Measurements from ENCODE around the gene JAG2.
A peak's percentile ranks its signal among the peaks of the same experiment; 100 is the strongest.

Gene JAG2

DNA sequence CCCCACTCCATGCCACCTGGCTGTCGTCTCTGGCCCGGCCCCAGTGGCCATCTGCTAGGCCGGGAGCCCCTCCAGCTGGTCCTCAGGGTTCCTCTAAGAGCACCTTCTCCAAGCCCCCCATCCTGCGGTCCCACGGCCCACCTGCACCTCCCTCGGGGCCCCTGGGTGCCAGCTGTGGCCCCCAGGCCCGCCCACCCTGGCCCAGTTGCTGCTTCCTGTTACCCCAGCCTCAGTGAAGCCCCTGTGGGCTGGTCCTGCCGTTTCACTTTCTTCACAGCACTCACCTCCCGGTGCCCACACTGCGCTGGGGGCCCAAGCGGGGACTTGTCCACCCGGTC lies 40.1 kb upstream of the JAG2 start:
- DNase-seq, result no peak
- no peak overlapping the region for H2BK120ac ChIP-seq (ENCODE audit: insufficient read depth, low read length, poor library complexity)
- peak overlapping the region; percentile 37 for H3K4me3 ChIP-seq (ENCODE audit: low read depth, low read length)
- no peak overlapping the region for H3K9ac ChIP-seq (ENCODE audit: low read length)
- no peaks in the 10 kb centered on the region for H3K79me1 ChIP-seq (ENCODE audit: low read length)
- no CpG with 5 or more reads among the region's 12 CpGs for WGBS (ENCODE audit: extremely low coverage, insufficient coverage, insufficient read length)
- H4K12ac ChIP-seq (ENCODE audit: low read depth, low read length), result no peak overlapping the region
- no peak overlapping the region for H4K8ac ChIP-seq (ENCODE audit: low read depth, low read length)
- H3K14ac ChIP-seq (ENCODE audit: low read length), result no peak overlapping the region
- no peak overlapping the region for H3K18ac ChIP-seq (ENCODE audit: low read length)
- no peak overlapping the region for H2AK5ac ChIP-seq (ENCODE audit: low read length)
- H2BK12ac ChIP-seq (ENCODE audit: low read length), result no peak overlapping the region
- H3K27ac ChIP-seq (ENCODE audit: low read depth, low read length), result no peak overlapping the region
- H2AFZ ChIP-seq (ENCODE audit: insufficient read depth, low read length, poor library complexity), result no peak overlapping the region
- no peaks in the 10 kb centered on the region for H3K9me3 ChIP-seq (ENCODE audit: insufficient read depth, low read depth, low read length)
- H3K36me3 ChIP-seq (ENCODE audit: control insufficient read depth in 1 of 2, insufficient read depth in 2 of 2, low read length in 2 of 2), result peaks cover 9 to 10% of the 10 kb centered on the region in 2 experiments
- H4K91ac ChIP-seq (ENCODE audit: low read depth, low read length), result no peak overlapping the region
- no peaks in the 10 kb centered on the region for H3K79me2 ChIP-seq (ENCODE audit: control insufficient read depth, insufficient read depth, low read length, poor library complexity)
- no peak overlapping the region for H2BK5ac ChIP-seq (ENCODE audit: low read depth, low read length, poor library complexity)
- H3K4me2 ChIP-seq (ENCODE audit: low read length), result no peak overlapping the region
- H3K4me1 ChIP-seq (ENCODE audit: control insufficient read depth in 1 of 2, insufficient read depth in 2 of 2, low read length in 2 of 2), result peaks cover 0 to 6% of the 10 kb centered on the region in 2 experiments
- H3K27me3 ChIP-seq (ENCODE audit: insufficient read depth, low read length), result no peaks in the 10 kb centered on the region
- H3K23ac ChIP-seq (ENCODE audit: low read length), result no peak overlapping the region
- no peak overlapping the region for H3K4ac ChIP-seq (ENCODE audit: low read depth, low read length)

DNA sequence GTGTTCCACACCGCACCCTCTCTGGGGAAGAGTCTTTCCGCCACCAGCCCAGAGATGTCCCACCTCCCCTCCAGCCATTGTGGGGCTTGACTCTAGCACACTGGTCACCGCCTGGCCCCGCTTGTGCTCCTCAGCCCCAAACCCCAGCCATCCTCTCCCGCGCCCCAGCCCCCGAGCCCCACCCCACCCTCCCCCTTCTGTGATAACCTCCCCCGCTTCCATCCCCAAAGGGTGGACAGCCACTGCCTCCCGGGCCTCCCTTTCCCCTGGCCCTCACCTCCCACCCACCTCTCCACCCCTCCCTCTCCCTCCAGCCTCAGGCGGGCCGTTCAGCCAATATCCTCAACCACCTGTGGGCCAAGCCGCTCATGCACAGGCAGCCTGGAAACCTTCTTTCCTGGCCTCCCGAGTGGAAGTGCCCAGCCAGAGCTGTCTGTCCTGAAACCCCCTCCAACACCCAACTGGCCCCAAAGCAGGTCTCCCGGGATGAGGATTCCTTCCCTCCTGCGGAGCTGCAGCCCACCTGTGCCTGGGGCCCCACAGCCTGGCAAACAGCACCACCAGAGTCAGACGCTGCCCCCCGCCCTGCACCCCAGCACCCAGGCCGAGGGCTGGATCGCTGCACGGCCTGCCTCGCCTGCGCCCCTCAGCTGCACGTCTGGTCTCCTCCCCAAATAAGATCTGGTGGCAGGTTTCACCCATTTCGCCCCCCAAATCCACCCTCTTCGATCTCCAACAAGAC lies 39.6 kb upstream of the JAG2 start:
- no peak overlapping the region for H4K8ac ChIP-seq (ENCODE audit: low read depth, low read length)
- H2AFZ ChIP-seq (ENCODE audit: insufficient read depth, low read length, poor library complexity), result no peak overlapping the region
- no peak overlapping the region for H4K12ac ChIP-seq (ENCODE audit: low read depth, low read length)
- H2BK5ac ChIP-seq (ENCODE audit: low read depth, low read length, poor library complexity), result no peak overlapping the region
- H3K9me3 ChIP-seq (ENCODE audit: insufficient read depth, low read depth, low read length), result no peaks in the 10 kb centered on the region
- no CpG with 5 or more reads among the region's 25 CpGs for WGBS (ENCODE audit: extremely low coverage, insufficient coverage, insufficient read length)
- no peak overlapping the region for H2BK12ac ChIP-seq (ENCODE audit: low read length)
- H3K36me3 ChIP-seq (ENCODE audit: control insufficient read depth in 1 of 2, insufficient read depth in 2 of 2, low read length in 2 of 2), result peaks cover 9 to 10% of the 10 kb centered on the region in 2 experiments
- H3K4ac ChIP-seq (ENCODE audit: low read depth, low read length), result no peak overlapping the region
- no peaks in the 10 kb centered on the region for H3K79me2 ChIP-seq (ENCODE audit: control insufficient read depth, insufficient read depth, low read length, poor library complexity)
- H2BK120ac ChIP-seq (ENCODE audit: insufficient read depth, low read length, poor library complexity), result no peak overlapping the region
- H3K18ac ChIP-seq (ENCODE audit: low read length), result no peak overlapping the region
- no peak overlapping the region for H2AK5ac ChIP-seq (ENCODE audit: low read length)
- H3K4me1 ChIP-seq (ENCODE audit: control insufficient read depth in 1 of 2, insufficient read depth in 2 of 2, low read length in 2 of 2), result peaks cover 1 to 6% of the 10 kb centered on the region in 2 experiments
- no peak overlapping the region for H3K4me2 ChIP-seq (ENCODE audit: low read length)
- no peaks in the 10 kb centered on the region for H3K79me1 ChIP-seq (ENCODE audit: low read length)
- H3K14ac ChIP-seq (ENCODE audit: low read length), result no peak overlapping the region
- no peak overlapping the region for H3K9ac ChIP-seq (ENCODE audit: low read length)
- H3K27me3 ChIP-seq (ENCODE audit: insufficient read depth, low read length), result no peaks in the 10 kb centered on the region
- H3K23ac ChIP-seq (ENCODE audit: low read length), result no peak overlapping the region
- peak overlapping the region; percentile 60 for H3K4me3 ChIP-seq (ENCODE audit: low read depth, low read length)
- no peak overlapping the region for H4K91ac ChIP-seq (ENCODE audit: low read depth, low read length)
- DNase-seq, result no peak
- H3K27ac ChIP-seq (ENCODE audit: low read depth, low read length), result no peak overlapping the region

DNA sequence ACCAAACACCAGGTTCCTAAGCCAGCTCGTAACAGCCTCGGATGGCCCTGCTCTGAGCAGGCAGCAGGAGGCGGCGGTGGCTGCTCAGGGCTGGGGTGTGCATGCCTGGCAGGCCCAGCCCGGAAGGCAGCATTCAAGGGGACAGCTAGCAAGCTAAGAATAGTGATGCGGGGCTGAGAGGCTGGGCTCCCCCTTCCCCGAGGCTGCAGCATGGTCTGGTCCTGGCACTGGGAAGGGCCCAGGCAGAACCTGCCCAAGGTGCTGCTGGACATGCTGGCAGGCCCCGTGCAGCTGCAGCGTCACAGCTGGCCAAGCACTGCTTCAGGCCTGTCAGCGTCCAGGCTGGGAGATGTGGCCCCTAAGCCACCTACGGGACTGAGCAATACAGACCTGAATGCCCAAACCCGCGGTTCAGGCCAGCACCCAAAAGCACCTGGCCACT lies 38.9 kb upstream of the JAG2 start:
- H3K4ac ChIP-seq (ENCODE audit: low read depth, low read length), result no peak overlapping the region
- no peak overlapping the region for H4K12ac ChIP-seq (ENCODE audit: low read depth, low read length)

DNA sequence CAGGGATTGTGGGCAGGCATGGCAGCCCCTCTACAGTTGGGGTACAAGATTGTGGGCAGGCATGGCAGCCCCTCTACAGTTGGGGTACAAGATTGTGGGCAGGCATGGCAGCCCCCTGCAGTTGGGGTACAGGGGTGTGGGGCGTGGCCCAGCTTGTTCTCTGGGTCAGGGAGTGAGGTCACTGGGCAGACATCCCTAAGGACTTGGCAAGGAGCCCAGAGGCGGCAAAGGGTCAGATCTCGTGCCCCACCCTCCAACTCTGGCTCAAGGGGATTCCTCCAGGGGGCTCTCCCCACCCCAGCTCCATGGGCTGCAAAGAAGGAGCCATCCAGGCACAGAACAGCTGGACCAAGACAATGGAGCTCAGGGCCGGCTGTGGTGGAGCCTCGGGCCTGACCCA lies 38.3 kb upstream of the JAG2 start:
- Histone ChIP-seq H3K4me3 (ENCODE audit: low read depth, low read length) (no peak overlapping the region), H3K27me3 (ENCODE audit: insufficient read depth, low read length) (no peaks in the 10 kb centered on the region), H3K27ac (ENCODE audit: low read depth, low read length) (no peak overlapping the region), H2AFZ (ENCODE audit: insufficient read depth, low read length, poor library complexity) (no peak overlapping the region), H3K4ac (ENCODE audit: low read depth, low read length) (no peak overlapping the region), H4K91ac (ENCODE audit: low read depth, low read length) (no peak overlapping the region), H3K79me2 (ENCODE audit: control insufficient read depth, insufficient read depth, low read length, poor library complexity) (no peaks in the 10 kb centered on the region), H2AK5ac (ENCODE audit: low read length) (no peak overlapping the region), H3K4me2 (ENCODE audit: low read length) (no peak overlapping the region), H2BK120ac (ENCODE audit: insufficient read depth, low read length, poor library complexity) (no peak overlapping the region), H3K36me3 (ENCODE audit: control insufficient read depth in 1 of 2, insufficient read depth in 2 of 2, low read length in 2 of 2) (peaks cover 9 to 10% of the 10 kb centered on the region in 2 experiments), H4K12ac (ENCODE audit: low read depth, low read length) (no peak overlapping the region), H3K9me3 (ENCODE audit: insufficient read depth, low read depth, low read length) (no peaks in the 10 kb centered on the region), H3K4me1 (ENCODE audit: control insufficient read depth in 1 of 2, insufficient read depth in 2 of 2, low read length in 2 of 2) (peaks cover 2 to 7% of the 10 kb centered on the region in 2 experiments), H3K18ac (ENCODE audit: low read length) (no peak overlapping the region), H4K8ac (ENCODE audit: low read depth, low read length) (no peak overlapping the region), H3K14ac (ENCODE audit: low read length) (no peak overlapping the region), H3K23ac (ENCODE audit: low read length) (no peak overlapping the region), H3K79me1 (ENCODE audit: low read length) (no peaks in the 10 kb centered on the region), H3K9ac (ENCODE audit: low read length) (no peak overlapping the region), H2BK12ac (ENCODE audit: low read length) (no peak overlapping the region), H2BK5ac (ENCODE audit: low read depth, low read length, poor library complexity) (no peak overlapping the region)
- DNase-seq, result no peak
- WGBS (ENCODE audit: extremely low coverage, insufficient coverage, insufficient read length), result no CpG with 5 or more reads among the region's 5 CpGs

More for the DNA sequence above, 38.9 kb upstream of the JAG2 start:
- Histone ChIP-seq H2BK5ac (ENCODE audit: low read depth, low read length, poor library complexity) (no peak overlapping the region), H2AK5ac (ENCODE audit: low read length) (no peak overlapping the region), H3K14ac (ENCODE audit: low read length) (no peak overlapping the region), H2BK12ac (ENCODE audit: low read length) (no peak overlapping the region), H3K4me2 (ENCODE audit: low read length) (no peak overlapping the region), H3K4me3 (ENCODE audit: low read depth, low read length) (peak overlapping the region; percentile 23), H3K27me3 (ENCODE audit: insufficient read depth, low read length) (no peaks in the 10 kb centered on the region), H3K9ac (ENCODE audit: low read length) (no peak overlapping the region), H4K8ac (ENCODE audit: low read depth, low read length) (no peak overlapping the region), H3K4me1 (ENCODE audit: control insufficient read depth in 1 of 2, insufficient read depth in 2 of 2, low read length in 2 of 2) (peaks cover 2 to 7% of the 10 kb centered on the region in 2 experiments), H3K36me3 (ENCODE audit: control insufficient read depth in 1 of 2, insufficient read depth in 2 of 2, low read length in 2 of 2) (peaks cover 9 to 10% of the 10 kb centered on the region in 2 experiments), H3K18ac (ENCODE audit: low read length) (no peak overlapping the region), H4K91ac (ENCODE audit: low read depth, low read length) (no peak overlapping the region), H3K23ac (ENCODE audit: low read length) (no peak overlapping the region), H2AFZ (ENCODE audit: insufficient read depth, low read length, poor library complexity) (no peak overlapping the region), H2BK120ac (ENCODE audit: insufficient read depth, low read length, poor library complexity) (no peak overlapping the region), H3K27ac (ENCODE audit: low read depth, low read length) (no peak overlapping the region), H3K79me2 (ENCODE audit: control insufficient read depth, insufficient read depth, low read length, poor library complexity) (no peaks in the 10 kb centered on the region), H3K79me1 (ENCODE audit: low read length) (no peaks in the 10 kb centered on the region), H3K9me3 (ENCODE audit: insufficient read depth, low read depth, low read length) (no peaks in the 10 kb centered on the region)
- peak; percentile 61 to 64 for DNase-seq
- WGBS (ENCODE audit: extremely low coverage, insufficient coverage, insufficient read length), result no CpG with 5 or more reads among the region's 13 CpGs

Data from trophoblast cell (in vitro differentiated cells and primary cell).